H1 (cell line): ENCODE results near the gene SYNCRIP. TPM values are rescaled to one million over a fixed set of nuclear protein-coding genes. Genes with fewer than 3 reads are reported as not detected.

ENCODE experiments used
- CTCF ChIA-PET: fragments of 300-600 bp; sonication (Branson Sonifier 250); formaldehyde crosslinking; loops from one replicate; lab custom pipeline; 2021; ENCODE audit not compliant: partially characterized antibody; lab: Charles Lee
- POLR2A ChIA-PET: fragments of 300-600 bp; sonication (Branson Sonifier 250); formaldehyde crosslinking; loops from one replicate; lab custom pipeline; 2021; ENCODE audit warnings: inconsistent platforms; ENCODE audit not compliant: partially characterized antibody; lab: Charles Lee
- DNase-seq, 2 experiments: peaks; one replicate each; pipeline versions ENCODE4 v3.0.0 to v3.0.0-alpha.2; 2010 to 2022; ENCODE audit warnings: low spot score in 2 of 2, low read depth in 1 of 2, mixed read lengths in 1 of 2
- FAIRE-seq: peaks from 2 replicates; lab custom pipeline; 2011; peaks lifted over from hg19 to GRCh38; lab: Jason Lieb, UNC
- H2AFZ ChIP-seq: 2 replicates; pipeline ENCODE4 v1.8.1; 2012; ENCODE audit warnings: low read length, inconsistent platforms
- H2AK5ac ChIP-seq: 2 replicates; pipeline ENCODE4 v1.6.1; 2013; ENCODE audit warnings: low read depth, low read length
- H2BK120ac ChIP-seq: replicated peaks from 2 replicates; pipeline ENCODE3; 2013; ENCODE audit warnings: low read depth, low read length, inconsistent platforms
- H2BK12ac ChIP-seq: 2 replicates; pipeline ENCODE4 v1.6.1; 2013; ENCODE audit warnings: low read depth, low read length
- H2BK15ac ChIP-seq: 2 replicates; pipeline ENCODE4 v1.6.1; 2013; ENCODE audit warnings: low read length
- H2BK20ac ChIP-seq: 2 replicates; pipeline ENCODE4 v1.6.1; 2013; ENCODE audit warnings: low read length
- H2BK5ac ChIP-seq: 2 replicates; pipeline ENCODE4 v1.6.1; 2013; ENCODE audit warnings: low read depth, low read length
- H3K14ac ChIP-seq: 2 replicates; pipeline ENCODE4 v1.6.1; 2013; ENCODE audit warnings: inconsistent platforms; ENCODE audit not compliant: insufficient read length
- H3K18ac ChIP-seq: 2 replicates; pipeline ENCODE4 v1.6.1; 2013; ENCODE audit warnings: low read length; ENCODE audit errors: extremely low read depth
- H3K23ac ChIP-seq: 2 replicates; pipeline ENCODE4 v1.6.1; 2013; ENCODE audit warnings: inconsistent platforms; ENCODE audit not compliant: insufficient read length
- H3K23me2 ChIP-seq: 2 replicates; pipeline ENCODE4 v1.6.1; 2013; ENCODE audit warnings: low read depth, low read length
- H3K27ac ChIP-seq: 2 replicates; pipeline ENCODE4 v1.6.1; 2011; ENCODE audit warnings: low read depth, low read length, inconsistent platforms
- H3K27me3 ChIP-seq, 4 experiments: replicated peaks in 1 of 4; 1 replicate in 1 of 4; 2 replicates in 3 of 4; pipeline versions ENCODE4 v1.6.1 to v1.8.1; 2011 to 2013; ENCODE audit warnings: low read length in 3 of 4, mild to moderate bottlenecking in 3 of 4, inconsistent platforms in 2 of 4, mixed read lengths in 2 of 4, moderate library complexity in 1 of 4; ENCODE audit not compliant: control insufficient read depth in 3 of 4, insufficient read depth in 3 of 4; ENCODE audit errors: extremely low read depth in 1 of 4
- H3K36me3 ChIP-seq, 4 experiments: 2 replicates each; pipeline versions ENCODE4 v1.6.1 to v1.8.1; 2011 to 2013; ENCODE audit warnings: mild to moderate bottlenecking in 4 of 4, low read length in 3 of 4, moderate library complexity in 2 of 4, control low read depth in 1 of 4, inconsistent platforms in 1 of 4; ENCODE audit not compliant: insufficient read depth in 4 of 4, control insufficient read depth in 2 of 4
- H3K4ac ChIP-seq: replicated peaks from 2 replicates; pipeline ENCODE3; 2013; ENCODE audit warnings: low read length, low read depth, mixed read lengths, inconsistent platforms; ENCODE audit not compliant: insufficient read length
- H3K4me1 ChIP-seq, 4 experiments: replicated peaks in 1 of 4; 1 replicate in 1 of 4; 2 replicates in 3 of 4; pipeline versions ENCODE4 v1.6.1 to v1.8.1; 2011 to 2013; ENCODE audit warnings: low read length in 3 of 4, inconsistent platforms in 2 of 4, mixed read lengths in 1 of 4; ENCODE audit not compliant: insufficient read depth in 4 of 4, control insufficient read depth in 3 of 4
- H3K4me2 ChIP-seq, 2 experiments: 2 replicates each; pipeline versions ENCODE4 v1.6.1 to v1.8.1; 2011 to 2013; ENCODE audit warnings: low read depth in 2 of 2, low read length in 2 of 2, control low read depth in 1 of 2, inconsistent platforms in 1 of 2, mild to moderate bottlenecking in 1 of 2; ENCODE audit not compliant: insufficient read depth in 1 of 2
- H3K4me3 ChIP-seq, 4 experiments: fragments of 200-600, 300-600 bp in 1 of 4; sonication (generic), shearing (Covaris generic), sonication (Bioruptor Twin) in 1 of 4; 2 replicates each; pipeline versions ENCODE4 v1.5.1 to v1.8.1; 2011 to 2016; ENCODE audit warnings: low read length in 4 of 4, low read depth in 3 of 4, control low read depth in 2 of 4, inconsistent platforms in 2 of 4, mild to moderate bottlenecking in 2 of 4, mixed read lengths in 1 of 4, moderate library complexity in 1 of 4; ENCODE audit not compliant: insufficient read depth in 2 of 4; ENCODE audit errors: extremely low read depth in 1 of 4
- H3K56ac ChIP-seq: replicated peaks from 2 replicates; pipeline ENCODE3; 2013; ENCODE audit warnings: low read depth, mild to moderate bottlenecking, mixed read lengths, low read length, inconsistent platforms; ENCODE audit not compliant: insufficient read length
- H3K79me1 ChIP-seq: 2 replicates; pipeline ENCODE4 v1.6.1; 2013; ENCODE audit warnings: low read depth, low read length, control low read depth
- H3K79me2 ChIP-seq, 2 experiments: 2 replicates each; pipeline versions ENCODE4 v1.6.1 to v1.8.1; 2012 to 2013; ENCODE audit warnings: low read length in 2 of 2, mild to moderate bottlenecking in 2 of 2, inconsistent platforms in 1 of 2; ENCODE audit not compliant: insufficient read depth in 2 of 2, control insufficient read depth in 1 of 2
- H3K9ac ChIP-seq, 4 experiments: replicated peaks in 1 of 4; 1 replicate in 1 of 4; 2 replicates in 3 of 4; pipeline versions ENCODE4 v1.6.1 to v1.8.1; 2011 to 2013; ENCODE audit warnings: low read depth in 3 of 4, low read length in 3 of 4, control low read depth in 2 of 4, mild to moderate bottlenecking in 2 of 4, moderate library complexity in 2 of 4, inconsistent platforms in 1 of 4; ENCODE audit errors: extremely low read depth in 1 of 4
- H3K9me3 ChIP-seq, 2 experiments: 2 replicates each; pipeline versions ENCODE4 v1.6.1 to v1.8.1; 2012 to 2013; ENCODE audit warnings: mild to moderate bottlenecking in 2 of 2, moderate library complexity in 2 of 2, control low read depth in 1 of 2, inconsistent platforms in 1 of 2, low read depth in 1 of 2, low read length in 1 of 2, mixed read lengths in 1 of 2; ENCODE audit not compliant: insufficient read depth in 2 of 2
- H4K20me1 ChIP-seq, 2 experiments: replicated peaks in 1 of 2; 2 replicates each; pipeline versions ENCODE3 to v1.8.1; 2011 to 2013; ENCODE audit warnings: inconsistent platforms in 2 of 2, low read length in 2 of 2, mild to moderate bottlenecking in 1 of 2; ENCODE audit not compliant: insufficient read depth in 2 of 2, control insufficient read depth in 1 of 2
- H4K5ac ChIP-seq: 2 replicates; pipeline ENCODE4 v1.6.1; 2013; ENCODE audit warnings: low read length, low read depth, mixed read lengths, inconsistent platforms; ENCODE audit not compliant: insufficient read length
- H4K8ac ChIP-seq: 2 replicates; pipeline ENCODE4 v1.8.0; 2013; ENCODE audit warnings: mild to moderate bottlenecking, moderate library complexity, low read length, inconsistent platforms; ENCODE audit not compliant: insufficient read depth; ENCODE audit errors: extremely low read depth
- H4K91ac ChIP-seq: replicated peaks from 2 replicates; pipeline ENCODE3; 2013; ENCODE audit warnings: low read length, mixed read lengths, inconsistent platforms; ENCODE audit not compliant: insufficient read length
- BRCA1 ChIP-seq: IDR thresholded peaks from 2 replicates; pipeline ENCODE4 v1.6.1; 2012; ENCODE audit warnings: low read depth, low read length, improper control_type of control experiment
- CBX5 ChIP-seq: fragments of 300-800, 300-1000 bp; sonication (generic); IDR thresholded peaks from 2 replicates; pipeline ENCODE4 v1.7.1; 2016; ENCODE audit warnings: antibody characterized with exemption, low read length, low read depth
- CHD1 ChIP-seq: IDR thresholded peaks from 2 replicates; pipeline ENCODE4 v1.6.1; 2012; ENCODE audit warnings: low read depth, low read length, improper control_type of control experiment
- KDM1A ChIP-seq: fragments of 200-600, 300-600 bp; sonication (generic); IDR thresholded peaks from 2 replicates; pipeline ENCODE4 v1.7.1; 2016; ENCODE audit warnings: mild to moderate bottlenecking, low read length, borderline replicate concordance
- NANOG ChIP-seq: IDR thresholded peaks from 2 replicates; pipeline ENCODE4 v1.6.1; 2011; ENCODE audit warnings: low read length, low read depth, mild to moderate bottlenecking, inconsistent platforms; ENCODE audit not compliant: insufficient read depth, poor library complexity, severe bottlenecking
- POLR2A ChIP-seq, 2 experiments: IDR thresholded peaks; 1 replicate in 1 of 2; 2 replicates in 1 of 2; pipeline ENCODE4 v1.6.1; 2011; ENCODE audit warnings: low read depth in 2 of 2, low read length in 2 of 2, mild to moderate bottlenecking in 2 of 2; ENCODE audit errors: control extremely low read depth in 1 of 2
- POLR2AphosphoS5 ChIP-seq: IDR thresholded peaks from 2 replicates; pipeline ENCODE4 v1.6.1; 2011; ENCODE audit warnings: low read depth, low read length
- POU5F1 ChIP-seq: IDR thresholded peaks from 2 replicates; pipeline ENCODE4 v1.6.1; 2011; ENCODE audit warnings: low read depth, mild to moderate bottlenecking, low read length, moderate library complexity
- RXRA ChIP-seq: IDR thresholded peaks from 2 replicates; pipeline ENCODE4 v1.6.1; 2011; ENCODE audit warnings: low read depth, mild to moderate bottlenecking, low read length, moderate library complexity; ENCODE audit not compliant: insufficient read depth
- SRF ChIP-seq: IDR thresholded peaks from 2 replicates; pipeline ENCODE4 v1.6.1; 2011; ENCODE audit warnings: mild to moderate bottlenecking, low read depth, low read length, moderate library complexity
- TAF7 ChIP-seq: optimal IDR thresholded peaks from 2 replicates; pipeline ENCODE3; 2011; ENCODE audit warnings: low read depth, mild to moderate bottlenecking, inconsistent platforms, low read length, moderate library complexity, borderline replicate concordance
- YY1 ChIP-seq: IDR thresholded peaks from 2 replicates; pipeline ENCODE4 v1.6.1; 2011; ENCODE audit warnings: low read depth, mild to moderate bottlenecking, low read length
- WGBS, 2 experiments: shearing (Covaris generic) in 1 of 2; methylation state at CpG; one replicate each; pipeline versions ENCODE4 v1.1.6 to v1.1.7; 2013 to 2015; ENCODE audit warnings: low lambda C conversion rate in 2 of 2, mixed read lengths in 2 of 2, inconsistent platforms in 1 of 2, low coverage in 1 of 2, missing lambda C conversion rate in 1 of 2; ENCODE audit not compliant: insufficient replicate concordance in 2 of 2, insufficient coverage in 1 of 2, insufficient read length in 1 of 2; ENCODE audit errors: extremely low coverage in 1 of 2, missing lambda C conversion rate in 1 of 2; 5-methylcytosine and 5-hydroxymethylcytosine counted together
- polyA plus RNA-seq, 7 experiments: library from polyadenylated mRNA; depleted of rRNA in 3 of 7; stranded (reverse) in 5 of 7; unstranded in 2 of 7; fragments of >200 nt in 5 of 7; fragments of 200-250 nt in 2 of 7; gene quantifications; 1 replicate in 5 of 7; 2 replicates in 1 of 7; 4 replicates in 1 of 7; pipeline versions ENCODE4 v1.2.1 to v1.2.3, GENCODE V29; 2011 to 2013; ENCODE audit warnings: missing spikeins in 2 of 7, mixed read lengths in 2 of 7
- total RNA-seq: library from RNA; stranded (reverse); fragmentation: NEBNext Ultra II Directional; extraction: Animal tissue kit (Norgen Biotek cat#: 25700); gene quantifications from 2 replicates; pipeline ENCODE4 v1.2.1, GENCODE V29; 2021

The SYNCRIP gene
- total and polyA plus RNA-seq, 2 of the 8 experiments (the other 6 are each of a cell fraction or from before 2014, with no cell fraction given), result 16.8 to 219 TPM

DNA sequence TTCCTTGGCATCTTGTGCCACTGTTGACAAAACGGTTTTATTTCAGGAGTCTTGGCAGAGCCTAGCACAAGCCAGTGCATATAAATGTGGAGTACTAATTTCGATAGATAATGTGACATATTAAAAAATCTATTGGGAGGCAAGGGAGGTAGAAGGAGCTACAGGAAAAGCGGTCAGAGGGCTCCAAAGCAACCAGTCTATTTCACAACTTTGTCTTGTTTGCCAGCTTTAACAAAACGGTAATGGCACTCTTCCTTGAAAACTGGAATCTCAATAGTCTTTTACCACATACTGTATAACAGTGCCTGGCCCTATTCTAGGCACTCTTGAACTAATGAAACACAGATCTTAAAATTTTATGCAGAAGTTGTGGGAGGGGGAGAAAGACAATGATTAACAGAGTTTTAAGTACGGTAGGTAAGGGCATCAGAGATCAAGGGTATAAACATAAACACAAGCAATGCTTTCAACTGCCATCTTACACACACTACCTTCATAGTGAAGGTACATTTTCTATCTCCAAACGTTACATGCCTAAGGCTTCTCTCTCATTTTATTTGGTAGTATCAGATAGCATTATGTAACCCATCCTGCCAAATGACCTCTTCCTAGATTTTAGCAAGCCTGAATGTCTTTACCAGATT lies 33.5 kb upstream of the SYNCRIP start:
- Histone ChIP-seq H2BK20ac (no peak overlapping the region), H3K4me3 (peak overlapping the region; percentile 90 to 100 (median 96)), H3K14ac (no peak overlapping the region), H3K9ac (peak overlapping the region in 3 of 4 experiments; percentile 68 to 97 (median 93); a peak in 6 of 7 replicates), H3K36me3 (peaks cover 0 to 40% (median 23%) of the 10 kb centered on the region in 4 experiments; a peak in 5 of 8 replicates), H2BK5ac (no peak overlapping the region), H2AFZ (no peak overlapping the region), H2AK5ac (no peak overlapping the region), H3K56ac (no peak overlapping the region), H3K18ac (no peak overlapping the region), H3K9me3 (no peaks in the 10 kb centered on the region), H4K5ac (no peak overlapping the region), H2BK15ac (no peak overlapping the region), H3K79me1 (no peaks in the 10 kb centered on the region), H2BK120ac (no peak overlapping the region), H3K4ac (no peak overlapping the region), H4K91ac (no peak overlapping the region), H3K4me1 (peaks cover 0 to 12% (median 2%) of the 10 kb centered on the region in 4 experiments; a peak in 2 of 7 replicates), H4K8ac (no peak overlapping the region), H3K27ac (no peak overlapping the region), H3K27me3 (no peaks in the 10 kb centered on the region), H4K20me1 (peaks cover 20 to 25% of the 10 kb centered on the region in 2 experiments), H3K79me2 (peaks cover 22 to 69% of the 10 kb centered on the region in 2 experiments), H3K4me2 (peak overlapping the region; percentile 76 to 87), H3K23me2 (peaks cover 4% of the 10 kb centered on the region; the same call in 1 of the 2 replicates), H2BK12ac (no peak overlapping the region), H3K23ac (no peak overlapping the region)
- ChIA-PET CTCF (interaction anchor here (1.6 to 2.9 kb wide), 2 partner anchors 9 to 36 kb away, joined by 5 to 18 read pairs; no protein-coding TSS in a partner anchor), POLR2A (interaction anchor here (0.7 to 11.0 kb wide), 10 partner anchors 17 to 1156 kb away, joined by 3 to 890 read pairs (median 26); partner anchors contain the start of genes SNX14 and SYNCRIP)
- 10% methylated on average over 6 of the region's 6 CpGs; no CpG with 5 or more reads in 1 of the 2 experiments for WGBS, 2 experiments
- FAIRE-seq, result no peak
- DNase-seq, result no peak
- no peak for TF ChIP-seq NANOG
- TF ChIP-seq YY1, result no peak
- peak in 1 of 2 experiments; percentile 73; a peak in 2 of 3 replicates for TF ChIP-seq POLR2A (IDR thresholded peaks at IDR 0.05; ENCODE audit: control extremely low read depth in 1 of 2, low read depth in 2 of 2, low read length in 2 of 2)
- TF ChIP-seq POLR2AphosphoS5, result peak; percentile 82
- no peak for TF ChIP-seq POU5F1
- no peak for TF ChIP-seq BRCA1
- TF ChIP-seq TAF7, result peak; percentile 79
- TF ChIP-seq RXRA, result no peak
- TF ChIP-seq KDM1A, result no peak
- no peak for TF ChIP-seq SRF
- no peak for TF ChIP-seq CBX5
- TF ChIP-seq CHD1, result no peak; the same call in 1 of the 2 replicates
